K562 (cell line): ENCODE results near the gene MPDU1. TPM values are rescaled to one million over a fixed set of nuclear protein-coding genes. Genes with fewer than 3 reads are reported as not detected.

ENCODE experiments used
- ATAC-seq: fragments of 200-7000 bp; cut with Tn5 transposase; 3 replicates; pipeline ENCODE4 v1.9.1; 2020; ENCODE audit warnings: moderate library complexity
- BruUV-seq: library from RNA; stranded (reverse); fragments of 400-500 nt; replicated peaks from 2 replicates; lab custom pipeline; 2021; lab: Mats Ljungman, UMichigan
- CTCF ChIA-PET: fragments of 300-600 bp; formaldehyde crosslinking; extraction: SDS; loops from one replicate; lab custom pipeline; 2021; ENCODE audit warnings: low intra/inter-chr PET ratio; lab: Yijun Ruan, JAX
- POLR2A ChIA-PET: fragments of 300-600, 350-650 bp; sonication (Branson Sonifier 250); formaldehyde crosslinking; extraction: SDS; loops from one replicate; lab custom pipeline; 2021; ENCODE audit warnings: antibody characterized with exemption, inconsistent platforms; lab: Yijun Ruan, JAX
- DNase-seq, 4 experiments: peaks; one replicate each; pipeline versions ENCODE4 v3.0.0 to v3.0.0-alpha.2; 2011 to 2018; ENCODE audit warnings: low spot score in 3 of 4, mixed read lengths in 3 of 4; ENCODE audit errors: extremely low read depth in 1 of 4
- FAIRE-seq: peaks from 2 replicates; lab custom pipeline; 2011; peaks lifted over from hg19 to GRCh38; lab: Jason Lieb, UNC
- H2AFZ ChIP-seq: 2 replicates; pipeline ENCODE4 v1.6.0; 2011; ENCODE audit warnings: low read depth, low read length, control low read depth, inconsistent platforms
- H3K27ac ChIP-seq: fragments of 200-600 bp; 3 replicates; pipeline ENCODE4 v1.8.0; 2011; ENCODE audit warnings: low read depth, mild to moderate bottlenecking, control low read depth, inconsistent platforms, low read length, moderate library complexity, mixed read lengths; ENCODE audit errors: extremely low read depth
- H3K27me3 ChIP-seq, 2 experiments: fragments of 300-600 bp in 1 of 2; 2 replicates in 1 of 2; 3 replicates in 1 of 2; pipeline versions ENCODE4 v1.6.0 to v1.8.0; 2011; ENCODE audit warnings: inconsistent platforms in 2 of 2, low read length in 2 of 2, mild to moderate bottlenecking in 1 of 2, mixed read lengths in 1 of 2, moderate library complexity in 1 of 2; ENCODE audit not compliant: control insufficient read depth in 2 of 2, insufficient read depth in 2 of 2
- H3K36me3 ChIP-seq: fragments of 300-600 bp; 3 replicates; pipeline ENCODE4 v1.8.0; 2011; ENCODE audit warnings: mild to moderate bottlenecking, low read length, inconsistent platforms; ENCODE audit not compliant: control insufficient read depth, insufficient read depth
- H3K4me1 ChIP-seq, 2 experiments: fragments of 200-600 bp in 1 of 2; replicated peaks in 1 of 2; 2 replicates in 1 of 2; 3 replicates in 1 of 2; pipeline versions ENCODE4 v1.5.1 to v1.8.0; 2011; ENCODE audit warnings: inconsistent platforms in 2 of 2, low read length in 2 of 2, mild to moderate bottlenecking in 1 of 2, mixed read lengths in 1 of 2, moderate library complexity in 1 of 2; ENCODE audit not compliant: control insufficient read depth in 2 of 2, insufficient read depth in 2 of 2
- H3K4me2 ChIP-seq: 2 replicates; pipeline ENCODE4 v1.6.1; 2011; ENCODE audit warnings: low read length, control low read depth, inconsistent platforms, mixed read lengths; ENCODE audit not compliant: insufficient read depth
- H3K4me3 ChIP-seq: fragments of 200-600 bp; sonication (generic), shearing (Covaris generic); 2 replicates; pipeline ENCODE4 v1.5.1; 2016; ENCODE audit warnings: control low read depth, inconsistent platforms
- H3K79me2 ChIP-seq: fragments of 200-600 bp; 3 replicates; pipeline ENCODE4 v1.8.0; 2011; ENCODE audit warnings: low read length, inconsistent platforms; ENCODE audit not compliant: control insufficient read depth, insufficient read depth
- H3K9ac ChIP-seq, 2 experiments: 2 replicates each; pipeline versions ENCODE4 v1.6.0 to v1.6.1; 2011; ENCODE audit warnings: low read depth in 2 of 2, low read length in 2 of 2, control low read depth in 1 of 2, inconsistent platforms in 1 of 2, mild to moderate bottlenecking in 1 of 2, mixed read lengths in 1 of 2; ENCODE audit not compliant: insufficient read depth in 1 of 2
- H3K9me1 ChIP-seq: one replicate; pipeline ENCODE4 v1.6.0; 2011; ENCODE audit warnings: inconsistent platforms, mild to moderate bottlenecking, low read length, moderate library complexity; ENCODE audit not compliant: control insufficient read depth, insufficient read depth
- H3K9me3 ChIP-seq: replicated peaks from 2 replicates; pipeline ENCODE4 v1.5.1; 2011; ENCODE audit warnings: low read depth, low read length, inconsistent platforms; ENCODE audit not compliant: control insufficient read depth, insufficient read depth
- H4K20me1 ChIP-seq: replicated peaks from 2 replicates; pipeline ENCODE4 v1.6.1; 2011; ENCODE audit warnings: low read length, inconsistent platforms, mixed read lengths; ENCODE audit not compliant: control insufficient read depth, insufficient read depth
- CEBPB ChIP-seq: fragments of 450-650 bp; IDR thresholded peaks from 2 replicates; pipeline ENCODE4 v1.6.1; 2016; ENCODE audit warnings: missing genetic modification characterization, missing compliant biosample characterization
- EP400 ChIP-seq: fragments of 450-650 bp; IDR thresholded peaks from 2 replicates; pipeline ENCODE4 v1.6.1; 2017; ENCODE audit warnings: antibody characterized with exemption, mild to moderate bottlenecking, moderate library complexity
- FOXK1 ChIP-seq: sonication (generic); formaldehyde crosslinking; IDR thresholded peaks from 2 replicates; pipeline ENCODE4 v1.8.0; 2022; ENCODE audit warnings: missing genetic modification reagents, mild to moderate bottlenecking, borderline replicate concordance
- POLR2AphosphoS5 ChIP-seq: IDR thresholded peaks from 2 replicates; pipeline ENCODE4 v1.6.1; 2011; ENCODE audit warnings: mild to moderate bottlenecking, low read depth, low read length, moderate library complexity; ENCODE audit not compliant: control insufficient read depth, insufficient read depth
- POLR3A ChIP-seq: IDR thresholded peaks from 2 replicates; pipeline ENCODE4 v1.6.1; 2011; ENCODE audit warnings: borderline replicate concordance, mild to moderate bottlenecking, moderate library complexity; ENCODE audit not compliant: insufficient read length, insufficient read depth; ENCODE audit errors: extremely low read depth
- ZNF655 ChIP-seq: fragments of 250-450 bp; sonication (Bioruptor Pico); IDR thresholded peaks from 2 replicates; pipeline ENCODE4 v1.5.0; 2021
- WGBS: fragments of 100-300 bp; shearing (Covaris generic); methylation state at CpG from one replicate; pipeline ENCODE4 v1.1.6; 2016; ENCODE audit warnings: low coverage, mixed read lengths; ENCODE audit not compliant: insufficient coverage; ENCODE audit errors: missing lambda C conversion rate; 5-methylcytosine and 5-hydroxymethylcytosine counted together
- in situ Hi-C: fragments of 300-500 bp; cut with MboI; formaldehyde crosslinking; loops from 4 replicates; pipeline ENCODE4 v1.15.0; 2018; ENCODE audit warnings: inconsistent platforms, mixed read lengths
- intact Hi-C: fragments of 100-400 bp; cut with micrococcal nuclease; formaldehyde crosslinking; loops from 2 replicates; pipeline ENCODE4 v1.14.2; 2022
- polyA plus RNA-seq, 8 experiments: library from polyadenylated mRNA; depleted of rRNA in 4 of 8; stranded (reverse) in 5 of 8; unstranded in 3 of 8; fragments of >200 nt; fragmentation: Nextera tagmentation in 2 of 8; fragmentation: Illumina TruSeq in 1 of 8; extraction: Ambion mirVana in 2 of 8; extraction: Trizol in 1 of 8; gene quantifications; 2 replicates each; pipeline versions ENCODE4 v1.2.1 to v1.2.3, GENCODE V29; 2011 to 2014; ENCODE audit warnings: inconsistent platforms in 1 of 8, missing spikeins in 1 of 8
- total RNA-seq, 7 experiments: library from RNA; depleted of rRNA in 6 of 7; stranded (reverse); fragments of >200 nt in 6 of 7; fragmentation: Illumina TruSeq in 2 of 7; extraction: Trizol in 2 of 7; gene quantifications; 2 replicates each; pipeline versions ENCODE4 v1.2.1 to v1.2.3, GENCODE V29; 2011 to 2021; ENCODE audit warnings: low replicate concordance in 1 of 7
- TF ChIP-seq, protein P1 (sequence below): fragments of 250-450 bp; sonication (Bioruptor Pico); IDR thresholded peaks from 2 replicates; pipeline ENCODE4 v1.4.0; 2020; ENCODE audit warnings: mild to moderate bottlenecking
- TF ChIP-seq, protein P2 (sequence below): sonication (generic); formaldehyde crosslinking; IDR thresholded peaks from 2 replicates; pipeline ENCODE4 v1.8.0; 2022; ENCODE audit warnings: mild to moderate bottlenecking, missing genetic modification reagents, borderline replicate concordance

MPDU1 gene
- total and polyA plus RNA-seq, 9 of the 15 experiments (the other 6 are each of a cell fraction or from before 2014, with no cell fraction given), result 4.9 to 179 (median 77.1) TPM

- peaks cover 16 to 27% of the 10 kb centered on the region in 2 experiments; a peak in 4 of 5 replicates for H3K4me1 ChIP-seq
- no peaks in the 10 kb centered on the region; the same call in 1 of the 2 replicates for H4K20me1 ChIP-seq
- no peaks in the 10 kb centered on the region for H3K27me3 ChIP-seq
- 77% methylated on average over 1 of the region's 1 CpG for WGBS
- CTCF ChIA-PET, result no interaction called here
- in situ Hi-C loops (no loop called here), intact Hi-C loops (no loop called here)
- H3K4me2 ChIP-seq, result peak overlapping the region; percentile 40
- no peak overlapping the region for H2AFZ ChIP-seq
- no peak for TF ChIP-seq POLR3A
- no peak overlapping the region for H3K4me3 ChIP-seq
- no peak overlapping the region; a peak in 1 of 4 replicates for H3K9ac ChIP-seq
- no TSS peak for BruUV-seq
- ATAC-seq, result no peak
- peaks cover 51% of the 10 kb centered on the region for H3K79me2 ChIP-seq
- no peak overlapping the region for H3K27ac ChIP-seq
- H3K36me3 ChIP-seq, result peaks cover 20% of the 10 kb centered on the region; the same call in 2 of the 3 replicates
- POLR2A ChIA-PET, result interaction anchor here (1.0 to 4.0 kb wide), 3 partner anchors 11 to 74 kb away, joined by 3 to 28 read pairs (median 4); partner anchors contain the start of genes MPDU1 and TP53
- no peak for DNase-seq
- FAIRE-seq, result no peak
- H3K9me1 ChIP-seq, result peaks cover 6% of the 10 kb centered on the region
- no peaks in the 10 kb centered on the region for H3K9me3 ChIP-seq
Observed at GRCh38 chr17:7612294-7612640, 28.6 kb downstream of the MPDU1 start.

- no peak for DNase-seq
- 0% methylated on average over 12 of the region's 20 CpGs for WGBS
- intact Hi-C loops (no loop called here), in situ Hi-C loops (no loop called here)
- ChIA-PET CTCF (no interaction called here), POLR2A (interaction anchor here (0.8 to 4.0 kb wide), 4 partner anchors 23 to 245 kb away, joined by 3 to 28 read pairs (median 4); partner anchors contain the start of genes MPDU1 and TP53)
- Histone ChIP-seq H3K4me2 (peak overlapping the region; percentile 82), H3K27me3 (no peaks in the 10 kb centered on the region), H3K4me1 (peaks cover 16 to 27% of the 10 kb centered on the region in 2 experiments; a peak in 4 of 5 replicates), H3K9me1 (peaks cover 6% of the 10 kb centered on the region), H3K27ac (peak overlapping the region; percentile 80), H4K20me1 (no peaks in the 10 kb centered on the region; the same call in 1 of the 2 replicates), H3K36me3 (peaks cover 14% of the 10 kb centered on the region; the same call in 2 of the 3 replicates), H3K9me3 (no peaks in the 10 kb centered on the region), H2AFZ (peak overlapping the region; percentile 4; the same call in 1 of the 2 replicates), H3K4me3 (peak overlapping the region; percentile 81), H3K79me2 (peaks cover 51% of the 10 kb centered on the region), H3K9ac (peak overlapping the region; percentile 80 to 96)
- FAIRE-seq, result peak; percentile 54
- BruUV-seq, result TSS peak; percentile 54
- ATAC-seq, result no peak
- TF ChIP-seq, protein P1, sequence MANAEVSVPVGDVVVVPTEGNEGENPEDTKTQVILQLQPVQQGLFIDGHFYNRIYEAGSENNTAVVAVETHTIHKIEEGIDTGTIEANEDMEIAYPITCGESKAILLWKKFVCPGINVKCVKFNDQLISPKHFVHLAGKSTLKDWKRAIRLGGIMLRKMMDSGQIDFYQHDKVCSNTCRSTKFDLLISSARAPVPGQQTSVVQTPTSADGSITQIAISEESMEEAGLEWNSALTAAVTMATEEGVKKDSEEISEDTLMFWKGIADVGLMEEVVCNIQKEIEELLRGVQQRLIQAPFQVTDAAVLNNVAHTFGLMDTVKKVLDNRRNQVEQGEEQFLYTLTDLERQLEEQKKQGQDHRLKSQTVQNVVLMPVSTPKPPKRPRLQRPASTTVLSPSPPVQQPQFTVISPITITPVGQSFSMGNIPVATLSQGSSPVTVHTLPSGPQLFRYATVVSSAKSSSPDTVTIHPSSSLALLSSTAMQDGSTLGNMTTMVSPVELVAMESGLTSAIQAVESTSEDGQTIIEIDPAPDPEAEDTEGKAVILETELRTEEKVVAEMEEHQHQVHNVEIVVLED (CRISPR knock-in tag), result no peak
- TF ChIP-seq FOXK1 (no peak), EP400 (peak; percentile 45; the same call in 1 of the 2 replicates), POLR2AphosphoS5 (no peak), ZNF655 (CRISPR knock-in tag) (no peak), CEBPB (peak; percentile 37; the same call in 1 of the 2 replicates)
- TF ChIP-seq, protein P2, sequence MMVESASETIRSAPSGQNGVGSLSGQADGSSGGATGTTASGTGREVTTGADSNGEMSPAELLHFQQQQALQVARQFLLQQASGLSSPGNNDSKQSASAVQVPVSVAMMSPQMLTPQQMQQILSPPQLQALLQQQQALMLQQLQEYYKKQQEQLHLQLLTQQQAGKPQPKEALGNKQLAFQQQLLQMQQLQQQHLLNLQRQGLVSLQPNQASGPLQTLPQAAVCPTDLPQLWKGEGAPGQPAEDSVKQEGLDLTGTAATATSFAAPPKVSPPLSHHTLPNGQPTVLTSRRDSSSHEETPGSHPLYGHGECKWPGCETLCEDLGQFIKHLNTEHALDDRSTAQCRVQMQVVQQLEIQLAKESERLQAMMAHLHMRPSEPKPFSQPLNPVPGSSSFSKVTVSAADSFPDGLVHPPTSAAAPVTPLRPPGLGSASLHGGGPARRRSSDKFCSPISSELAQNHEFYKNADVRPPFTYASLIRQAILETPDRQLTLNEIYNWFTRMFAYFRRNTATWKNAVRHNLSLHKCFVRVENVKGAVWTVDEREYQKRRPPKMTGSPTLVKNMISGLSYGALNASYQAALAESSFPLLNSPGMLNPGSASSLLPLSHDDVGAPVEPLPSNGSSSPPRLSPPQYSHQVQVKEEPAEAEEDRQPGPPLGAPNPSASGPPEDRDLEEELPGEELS (CRISPR knock-in tag), result no peak
Observed at GRCh38 chr17:7613769-7614424, 30.2 kb downstream of the MPDU1 start.
